ENCODE measurements around the gene CDH13. TPM values are rescaled to one million over a fixed set of nuclear protein-coding genes. Genes with fewer than 3 reads are reported as not detected.

The CDH13 gene
- total RNA-seq, 1 experiment from 2014 or later: 2.1 TPM

DNA sequence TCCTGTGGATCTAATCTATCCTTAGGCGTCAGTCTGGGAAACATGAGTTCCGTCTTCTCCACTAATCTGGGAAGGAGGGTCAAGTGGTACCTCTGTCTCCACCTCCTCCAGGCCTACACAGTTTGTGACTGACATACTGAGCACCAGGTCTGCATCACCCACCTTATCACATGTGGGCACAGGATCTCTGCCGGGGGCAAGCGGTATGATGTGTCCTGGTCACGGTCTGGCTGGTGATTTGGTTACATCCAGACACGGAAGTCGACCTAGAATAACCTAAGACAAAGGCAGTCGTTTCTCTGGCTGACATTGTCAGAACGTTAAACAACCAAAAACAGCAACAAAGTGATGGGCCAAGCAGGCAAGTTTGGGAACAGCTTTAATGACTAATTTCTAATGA, 1098.5 kb downstream of the CDH13 start:
- intact Hi-C loops (cut with micrococcal nuclease; ENCODE audit: unreplicated experiment): no loop called here
- BruUV-seq (replicated peaks): no TSS peak

DNA sequence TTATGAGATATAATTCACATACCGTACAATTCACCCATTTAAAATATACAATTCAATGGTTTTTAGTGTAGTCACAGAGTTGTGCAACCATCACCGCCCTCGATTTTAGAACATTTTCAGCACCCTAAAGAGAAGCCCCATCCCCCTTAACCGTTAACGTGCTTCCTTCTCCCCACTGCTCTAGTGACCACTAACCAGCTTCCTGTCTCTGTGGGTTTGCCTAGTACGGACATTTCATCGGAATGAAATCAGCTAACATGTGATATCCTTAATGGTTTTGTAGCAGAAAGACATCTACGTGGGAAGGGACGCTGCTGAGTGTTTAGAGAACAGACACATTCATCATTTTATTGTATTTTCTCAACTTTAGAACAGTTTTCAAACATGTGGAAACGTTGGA, 1100.2 kb downstream of the CDH13 start:
- no peak overlapping the region for H3K4me3 ChIP-seq (ENCODE audit: low read depth, low read length, poor library complexity, severe bottlenecking)
- H3K27ac ChIP-seq (ENCODE audit: low read depth, low read length, poor library complexity, severe bottlenecking): no peak overlapping the region
- no peaks in the 10 kb centered on the region for H3K4me1 ChIP-seq (ENCODE audit: insufficient read depth, low read length, poor library complexity, severe bottlenecking)
- CTCF ChIA-PET: no interaction called here
- TF ChIP-seq, protein P1, sequence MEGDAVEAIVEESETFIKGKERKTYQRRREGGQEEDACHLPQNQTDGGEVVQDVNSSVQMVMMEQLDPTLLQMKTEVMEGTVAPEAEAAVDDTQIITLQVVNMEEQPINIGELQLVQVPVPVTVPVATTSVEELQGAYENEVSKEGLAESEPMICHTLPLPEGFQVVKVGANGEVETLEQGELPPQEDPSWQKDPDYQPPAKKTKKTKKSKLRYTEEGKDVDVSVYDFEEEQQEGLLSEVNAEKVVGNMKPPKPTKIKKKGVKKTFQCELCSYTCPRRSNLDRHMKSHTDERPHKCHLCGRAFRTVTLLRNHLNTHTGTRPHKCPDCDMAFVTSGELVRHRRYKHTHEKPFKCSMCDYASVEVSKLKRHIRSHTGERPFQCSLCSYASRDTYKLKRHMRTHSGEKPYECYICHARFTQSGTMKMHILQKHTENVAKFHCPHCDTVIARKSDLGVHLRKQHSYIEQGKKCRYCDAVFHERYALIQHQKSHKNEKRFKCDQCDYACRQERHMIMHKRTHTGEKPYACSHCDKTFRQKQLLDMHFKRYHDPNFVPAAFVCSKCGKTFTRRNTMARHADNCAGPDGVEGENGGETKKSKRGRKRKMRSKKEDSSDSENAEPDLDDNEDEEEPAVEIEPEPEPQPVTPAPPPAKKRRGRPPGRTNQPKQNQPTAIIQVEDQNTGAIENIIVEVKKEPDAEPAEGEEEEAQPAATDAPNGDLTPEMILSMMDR (conservative IDR thresholded peaks at IDR 0.05; ENCODE audit: low read depth, low read length): no peak
- TF ChIP-seq EZH2 (IDR thresholded peaks at IDR 0.05; ENCODE audit: borderline replicate concordance, low read depth, low read length, poor library complexity, severe bottlenecking): no peak
- POLR2A ChIA-PET (ENCODE audit: low non-redundant PET): no interaction called here
- intact Hi-C loops (cut with micrococcal nuclease; ENCODE audit: unreplicated experiment): no loop called here
- peaks cover 4% of the 10 kb centered on the region for H3K27me3 ChIP-seq (replicated peaks; ENCODE audit: insufficient read depth, low read depth, low read length, poor library complexity)
- BruUV-seq (replicated peaks): no TSS peak
- H3K36me3 ChIP-seq (ENCODE audit: insufficient read depth, low read length, poor library complexity, severe bottlenecking): no peaks in the 10 kb centered on the region
- no peaks in the 10 kb centered on the region for H3K9me3 ChIP-seq (ENCODE audit: low read depth, low read length, poor library complexity, severe bottlenecking)
- DNase-seq (ENCODE audit: low spot score): no peak

More for the DNA sequence above, 1098.5 kb downstream of the CDH13 start:
- ChIA-PET CTCF (no interaction called here), POLR2A (ENCODE audit: low non-redundant PET) (no interaction called here)
- no peak overlapping the region for H3K27ac ChIP-seq (ENCODE audit: low read depth, low read length, poor library complexity, severe bottlenecking)
- H3K4me1 ChIP-seq (ENCODE audit: insufficient read depth, low read length, poor library complexity, severe bottlenecking): no peaks in the 10 kb centered on the region
- DNase-seq (ENCODE audit: low spot score): no peak
- no peak overlapping the region for H3K4me3 ChIP-seq (ENCODE audit: low read depth, low read length, poor library complexity, severe bottlenecking)
- no peaks in the 10 kb centered on the region for H3K36me3 ChIP-seq (ENCODE audit: insufficient read depth, low read length, poor library complexity, severe bottlenecking)
- H3K9me3 ChIP-seq (ENCODE audit: low read depth, low read length, poor library complexity, severe bottlenecking): no peaks in the 10 kb centered on the region
- TF ChIP-seq, protein P1 (conservative IDR thresholded peaks at IDR 0.05; ENCODE audit: low read depth, low read length): no peak
- TF ChIP-seq EZH2 (IDR thresholded peaks at IDR 0.05; ENCODE audit: borderline replicate concordance, low read depth, low read length, poor library complexity, severe bottlenecking): no peak
- peaks cover 4% of the 10 kb centered on the region for H3K27me3 ChIP-seq (replicated peaks; ENCODE audit: insufficient read depth, low read depth, low read length, poor library complexity)

DNA sequence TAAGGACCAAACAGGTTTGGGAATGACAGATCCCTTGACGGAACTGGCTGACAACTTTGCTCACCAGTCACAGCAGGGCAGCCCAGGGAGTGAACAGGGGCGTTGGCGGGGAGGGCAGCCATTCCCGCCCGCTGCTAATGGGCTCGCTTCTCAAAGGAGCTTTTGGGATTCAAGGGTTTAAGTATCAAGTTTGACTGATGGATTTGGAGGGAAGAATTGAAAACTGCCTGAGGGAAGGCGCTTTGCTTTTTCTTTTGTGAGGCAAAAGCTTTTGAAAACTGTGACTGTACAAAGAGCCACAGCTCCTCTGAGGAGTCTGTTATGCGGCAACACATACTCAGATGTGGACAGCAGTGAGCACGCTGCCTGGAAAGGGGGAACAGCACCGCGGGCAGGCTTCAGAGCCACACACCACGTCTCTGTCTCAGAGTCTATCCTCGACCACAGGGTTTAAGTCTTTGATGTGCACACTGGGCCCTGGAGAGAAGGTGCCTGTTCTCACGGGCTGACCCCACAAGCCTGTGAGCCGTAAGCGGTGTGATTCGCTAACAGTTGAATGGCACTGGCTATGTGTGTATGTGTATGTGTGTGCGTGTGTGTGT, 1101.1 kb downstream of the CDH13 start:
- Histone ChIP-seq H3K27me3 (replicated peaks; ENCODE audit: insufficient read depth, low read depth, low read length, poor library complexity) (peaks cover 4% of the 10 kb centered on the region), H3K27ac (ENCODE audit: low read depth, low read length, poor library complexity, severe bottlenecking) (no peak overlapping the region), H3K4me3 (ENCODE audit: low read depth, low read length, poor library complexity, severe bottlenecking) (no peak overlapping the region), H3K4me1 (ENCODE audit: insufficient read depth, low read length, poor library complexity, severe bottlenecking) (no peaks in the 10 kb centered on the region), H3K36me3 (ENCODE audit: insufficient read depth, low read length, poor library complexity, severe bottlenecking) (no peaks in the 10 kb centered on the region), H3K9me3 (ENCODE audit: low read depth, low read length, poor library complexity, severe bottlenecking) (no peaks in the 10 kb centered on the region)
- TF ChIP-seq, protein P1 (conservative IDR thresholded peaks at IDR 0.05; ENCODE audit: low read depth, low read length): no peak
- no peak for TF ChIP-seq EZH2 (IDR thresholded peaks at IDR 0.05; ENCODE audit: borderline replicate concordance, low read depth, low read length, poor library complexity, severe bottlenecking)
- intact Hi-C loops (cut with micrococcal nuclease; ENCODE audit: unreplicated experiment): no loop called here
- no peak for DNase-seq (ENCODE audit: low spot score)
- ChIA-PET POLR2A (ENCODE audit: low non-redundant PET) (no interaction called here), CTCF (no interaction called here)
- BruUV-seq (replicated peaks): no TSS peak

Measured in A673 (cell line).